GM19328 (cell line): ENCODE data around the gene IGSF21.
"Not testable (repeated sequence)": the region's sequence is repeated elsewhere in the genome, so short reads cannot be mapped to it uniquely, and the experiment has no call there.

ENCODE experiments used
- ATAC-seq: cut with Tn5 transposase; IDR thresholded peaks from one replicate; pipeline ENCODE4 v1.9.1; 2021; ENCODE audit warnings: mild to moderate bottlenecking, moderate library complexity; ENCODE audit not compliant: unreplicated experiment

IGSF21 gene

DNA sequence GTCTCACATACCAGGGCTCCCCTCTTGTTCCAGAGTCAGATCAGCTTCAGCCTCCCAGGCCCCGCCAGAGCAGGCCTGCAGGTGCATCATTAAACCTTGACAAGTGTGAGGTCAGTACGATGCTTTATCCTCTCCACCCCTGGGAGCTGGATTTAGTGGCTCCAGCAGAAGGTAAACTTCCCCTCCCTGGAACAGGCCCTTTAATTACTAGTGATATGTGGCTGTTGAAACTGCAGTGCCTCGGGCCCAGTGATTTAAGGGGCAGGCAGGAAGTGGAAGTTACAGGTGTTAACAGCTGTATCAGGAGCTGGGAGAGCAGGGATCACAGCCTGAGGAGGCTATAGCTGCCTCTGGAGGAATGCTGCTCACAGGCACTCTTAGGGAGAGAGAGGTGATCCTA, 240.8 kb downstream of the IGSF21 start:
- ATAC-seq: no peak

DNA sequence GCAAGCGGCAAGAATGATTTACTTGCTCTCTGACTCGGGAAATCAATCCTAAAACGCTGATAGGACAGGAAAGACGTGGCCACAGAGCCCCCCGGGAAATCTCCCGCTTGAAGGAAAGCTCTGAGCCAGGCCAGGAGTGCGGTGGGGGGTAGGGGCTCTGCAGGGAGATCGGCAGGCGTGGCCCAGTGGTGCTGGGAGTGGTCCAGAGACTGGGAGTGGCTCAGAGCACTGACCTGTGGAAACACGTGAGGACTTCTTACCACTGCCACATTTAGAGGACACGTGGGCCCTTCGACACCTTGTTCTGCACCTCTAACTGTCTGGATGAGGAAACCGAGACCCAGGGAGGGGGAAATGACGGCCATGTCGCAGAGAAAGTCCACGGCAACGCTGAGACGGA, 243.1 kb downstream of the IGSF21 start:
- ATAC-seq: no peak

DNA sequence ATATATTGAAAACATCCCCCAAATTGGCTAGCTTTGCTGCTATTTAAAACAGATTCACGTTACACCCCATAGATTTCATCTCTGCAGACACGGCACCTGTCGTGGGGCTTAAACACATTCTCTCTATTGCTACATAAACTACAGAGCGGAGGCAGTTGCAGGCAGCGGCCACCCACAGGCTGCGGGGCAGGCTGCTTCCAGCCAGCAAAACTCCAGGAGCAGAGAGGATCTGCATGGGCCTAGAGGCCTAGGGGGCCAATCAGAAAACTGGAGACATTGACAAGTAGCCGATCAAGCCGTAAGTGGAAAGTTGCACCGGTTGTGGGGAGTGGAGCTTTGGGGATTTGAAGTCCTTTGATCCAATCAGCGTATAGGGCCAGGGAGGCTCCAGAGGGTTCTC, 244.1 kb downstream of the IGSF21 start:
- ATAC-seq: no peak

DNA sequence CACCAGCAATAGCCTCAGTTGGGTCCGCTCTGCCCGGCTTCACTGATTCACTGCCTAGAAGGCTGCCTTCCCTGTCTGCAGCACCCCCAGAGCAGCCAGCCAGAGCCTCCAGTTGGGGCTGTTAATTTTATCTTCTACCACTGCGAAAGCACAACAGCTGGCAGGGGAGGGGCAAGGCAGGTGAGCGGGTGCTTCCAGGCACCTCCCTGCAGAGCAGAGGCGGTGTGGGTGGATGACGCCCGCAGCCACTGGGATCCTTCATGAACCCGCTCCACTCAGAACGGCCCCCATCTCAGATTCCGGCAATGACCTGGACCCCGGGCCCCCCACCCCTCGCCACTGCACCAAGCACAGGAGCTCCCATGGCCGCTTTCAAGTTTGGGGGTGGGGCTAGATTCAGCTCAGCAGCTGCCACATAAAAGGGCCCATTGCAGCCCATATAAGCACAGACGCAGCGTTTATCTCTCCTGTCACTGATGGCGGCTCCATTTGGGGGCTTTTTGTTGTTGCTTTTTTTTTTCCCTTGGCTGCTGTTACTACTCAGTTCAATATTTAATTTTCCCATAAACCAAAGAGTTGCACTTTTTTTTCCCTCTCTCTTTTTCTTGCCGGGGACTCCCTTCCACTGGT, 245.2 kb downstream of the IGSF21 start:
- no peak for ATAC-seq

DNA sequence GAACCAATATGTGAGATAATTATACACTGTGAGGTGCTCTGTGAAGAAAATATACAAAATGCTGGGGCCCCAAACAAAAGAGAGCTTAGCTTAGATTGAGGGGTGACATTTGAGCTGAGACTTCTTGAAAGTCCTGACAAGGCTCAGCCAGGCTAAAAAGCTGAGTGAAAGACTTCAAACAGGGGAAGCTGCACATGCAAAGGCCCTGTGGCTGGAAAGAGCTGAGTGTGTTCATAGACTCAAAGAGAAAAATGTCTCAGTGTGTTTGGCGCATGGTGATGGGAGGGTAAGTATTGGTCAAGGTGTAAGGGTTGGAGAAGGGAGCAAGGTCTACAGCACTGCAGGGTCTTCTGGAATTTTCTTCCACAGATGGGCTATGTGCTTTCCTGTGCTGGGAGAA, 245.9 kb downstream of the IGSF21 start:
- no peak for ATAC-seq

DNA sequence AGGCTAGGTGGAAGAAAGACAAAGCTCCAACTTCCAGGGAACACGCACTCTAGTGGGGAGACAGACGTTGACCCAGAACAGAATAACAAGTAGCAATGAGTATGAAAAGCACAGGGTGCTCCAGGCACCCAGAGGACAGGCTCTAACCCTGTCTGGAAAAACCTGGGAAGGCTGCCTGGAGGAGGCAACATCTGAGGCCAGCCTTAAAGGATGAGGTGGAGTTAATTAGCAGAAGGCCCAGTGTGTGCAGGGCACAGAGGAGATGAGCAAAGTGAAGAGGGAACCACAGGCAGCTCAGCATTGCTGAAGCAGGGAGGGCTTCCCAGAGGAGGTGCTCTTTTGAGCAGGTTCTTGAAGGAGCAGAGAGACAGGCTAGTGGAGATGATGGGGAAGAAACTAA, 246.4 kb downstream of the IGSF21 start:
- no peak for ATAC-seq

DNA sequence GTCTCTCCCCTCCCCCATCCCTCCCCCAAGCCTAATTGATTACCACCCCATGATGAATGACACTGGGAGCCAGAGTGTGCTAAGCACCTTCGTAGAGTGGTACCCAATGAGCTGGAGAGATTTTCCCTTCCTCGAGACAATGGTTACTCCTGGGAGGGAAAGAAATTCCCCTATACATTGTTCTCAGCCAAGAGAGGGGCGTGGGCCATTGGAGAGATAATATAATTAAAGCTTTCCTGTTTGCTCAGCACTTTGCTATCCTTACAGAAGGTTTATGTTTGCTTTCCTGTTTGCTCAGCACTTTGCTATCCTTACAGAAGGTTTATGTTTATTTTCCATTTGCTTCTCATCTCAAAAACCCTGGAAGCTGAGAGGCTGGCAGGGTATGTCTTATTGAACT, 247.0 kb downstream of the IGSF21 start:
- ATAC-seq: no peak

DNA sequence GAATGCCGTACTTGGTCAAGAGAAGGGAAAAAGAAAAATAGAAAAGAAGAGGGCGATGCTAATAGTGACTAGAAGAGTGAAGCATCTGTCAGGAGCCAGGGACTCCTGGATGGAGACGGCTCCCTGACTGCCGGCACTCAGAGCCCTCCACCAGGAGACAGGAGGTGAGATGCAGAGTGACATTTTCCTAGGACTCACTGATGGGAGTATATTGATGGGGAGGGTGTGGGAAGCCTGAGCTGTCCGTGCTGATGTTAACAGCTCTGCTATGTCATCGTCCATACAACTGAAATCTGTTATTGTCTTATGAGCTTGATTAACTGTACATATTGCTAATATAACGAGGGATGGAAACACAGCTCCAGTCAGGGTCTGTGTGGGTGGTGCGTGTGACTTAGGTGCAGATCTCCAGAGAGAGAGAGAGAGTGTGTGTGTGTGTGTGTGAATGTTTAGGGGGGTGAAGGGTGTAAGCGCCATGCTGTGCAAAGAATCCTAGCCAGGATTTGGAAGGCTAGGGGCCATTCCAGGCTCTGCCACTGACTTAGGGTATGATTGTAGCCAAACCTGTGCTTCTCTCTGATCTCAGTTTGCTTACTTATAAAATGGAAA, 250.1 kb downstream of the IGSF21 start:
- ATAC-seq: no peak

DNA sequence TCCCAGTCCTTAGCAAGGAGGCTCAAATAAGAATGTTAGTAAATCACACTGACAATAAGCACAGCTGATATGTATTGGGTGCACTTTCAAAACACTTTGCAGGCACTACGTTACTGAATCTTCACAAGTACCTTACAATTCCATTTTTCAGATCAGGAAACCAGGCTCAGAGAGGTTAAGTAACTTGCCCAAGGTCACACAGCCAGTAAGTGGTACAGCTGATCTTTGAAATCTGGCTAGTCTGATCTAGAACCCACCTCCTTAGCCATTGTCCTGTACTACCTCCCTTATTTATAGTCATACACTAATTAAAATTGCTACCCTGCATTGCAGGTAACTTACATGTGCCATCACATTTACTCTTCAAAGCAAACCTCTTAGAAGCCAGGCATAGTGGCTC, 251.0 kb downstream of the IGSF21 start:
- ATAC-seq: no peak

DNA sequence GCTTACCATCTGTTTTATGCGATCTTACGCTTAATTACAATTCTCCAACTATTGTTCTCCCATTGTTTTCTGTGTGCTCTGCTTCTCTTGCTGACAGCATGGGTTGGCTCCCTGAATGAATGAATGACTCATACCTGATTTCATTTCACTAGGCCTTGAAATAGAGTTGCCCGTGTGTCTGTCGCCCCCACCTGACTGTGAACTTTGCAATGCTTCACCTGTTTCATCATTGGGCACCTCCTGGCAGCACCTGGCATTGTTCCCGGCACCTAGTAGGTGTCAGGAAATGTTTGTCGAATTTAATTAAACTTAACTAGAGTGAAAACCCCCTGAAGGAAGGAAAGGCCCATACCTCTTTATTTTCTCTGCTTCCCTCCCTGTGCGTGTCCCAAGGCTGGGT, 252.7 kb downstream of the IGSF21 start:
- ATAC-seq: no peak

DNA sequence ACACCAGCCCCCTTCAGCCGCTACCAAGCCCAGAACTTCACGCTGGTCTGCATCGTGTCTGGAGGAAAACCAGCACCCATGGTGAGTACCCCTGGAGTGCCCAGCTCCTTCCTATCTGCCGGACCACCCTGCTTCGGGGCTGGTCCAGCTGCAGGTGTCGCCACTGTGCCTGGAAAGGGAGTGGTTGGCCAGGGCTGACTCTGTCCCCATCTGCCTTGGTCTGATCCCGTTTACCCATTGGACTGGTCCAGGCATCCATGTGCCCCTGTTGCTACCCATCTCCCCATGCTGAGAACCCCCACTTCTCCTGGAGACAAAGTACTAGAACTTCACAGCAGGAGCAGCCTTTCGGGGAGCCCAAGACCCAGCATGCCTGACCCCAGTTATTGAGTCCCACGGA, 254.6 kb downstream of the IGSF21 start:
- ATAC-seq: no peak

DNA sequence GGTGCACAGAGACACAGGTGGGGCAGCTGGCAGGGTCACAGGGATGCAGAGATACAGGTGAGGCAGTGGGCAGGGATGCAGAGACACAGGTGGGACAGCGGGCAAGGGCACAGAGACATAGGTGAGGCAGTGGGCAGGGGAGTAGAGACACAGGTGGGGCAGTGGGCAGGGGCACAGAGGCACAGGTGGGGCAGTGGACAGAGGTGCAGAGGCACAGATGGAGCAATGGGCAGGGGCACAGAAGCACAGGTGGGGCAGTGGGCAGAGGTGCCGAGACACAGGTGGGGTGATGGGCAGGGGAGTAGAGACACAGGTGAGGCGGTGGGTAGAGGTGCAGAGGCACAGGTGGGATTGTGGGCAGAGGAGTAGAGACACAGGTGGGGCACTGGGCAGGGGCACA, 255.8 kb downstream of the IGSF21 start:
- ATAC-seq: no peak

DNA sequence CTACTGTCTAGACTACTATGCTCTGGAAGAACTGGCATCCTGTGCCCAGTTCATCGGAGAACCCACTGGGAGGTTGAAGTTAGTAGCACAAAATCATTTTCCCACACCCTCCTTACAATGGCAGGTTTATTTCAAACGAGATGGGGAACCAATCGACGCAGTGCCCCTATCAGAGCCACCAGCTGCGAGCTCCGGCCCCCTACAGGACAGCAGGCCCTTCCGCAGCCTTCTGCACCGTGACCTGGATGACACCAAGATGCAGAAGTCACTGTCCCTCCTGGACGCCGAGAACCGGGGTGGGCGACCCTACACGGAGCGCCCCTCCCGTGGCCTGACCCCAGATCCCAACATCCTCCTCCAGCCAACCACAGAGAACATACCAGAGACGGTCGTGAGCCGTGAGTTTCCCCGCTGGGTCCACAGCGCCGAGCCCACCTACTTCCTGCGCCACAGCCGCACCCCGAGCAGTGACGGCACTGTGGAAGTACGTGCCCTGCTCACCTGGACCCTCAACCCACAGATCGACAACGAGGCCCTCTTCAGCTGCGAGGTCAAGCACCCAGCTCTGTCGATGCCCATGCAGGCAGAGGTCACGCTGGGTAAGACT, 257.6 kb downstream of the IGSF21 start:
- no peak for ATAC-seq

DNA sequence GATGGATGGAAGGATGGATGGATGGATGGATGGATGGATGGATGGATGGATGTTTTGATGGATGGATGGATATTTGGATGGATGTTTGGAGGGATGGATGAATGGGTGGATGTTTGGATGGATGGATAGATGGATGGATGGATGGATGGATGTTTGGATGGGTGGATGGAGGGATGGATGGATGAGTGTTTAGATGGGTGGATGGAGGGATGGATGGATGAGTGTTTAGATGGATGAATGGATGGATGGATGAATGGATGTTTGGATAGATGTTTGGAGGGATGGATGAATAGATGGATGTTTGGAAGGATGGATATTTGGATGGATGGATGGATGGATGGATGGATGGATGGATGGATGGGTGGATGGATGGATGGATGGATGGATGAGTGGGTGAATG, 264.9 kb downstream of the IGSF21 start:
- ATAC-seq: not testable (repeated sequence)

DNA sequence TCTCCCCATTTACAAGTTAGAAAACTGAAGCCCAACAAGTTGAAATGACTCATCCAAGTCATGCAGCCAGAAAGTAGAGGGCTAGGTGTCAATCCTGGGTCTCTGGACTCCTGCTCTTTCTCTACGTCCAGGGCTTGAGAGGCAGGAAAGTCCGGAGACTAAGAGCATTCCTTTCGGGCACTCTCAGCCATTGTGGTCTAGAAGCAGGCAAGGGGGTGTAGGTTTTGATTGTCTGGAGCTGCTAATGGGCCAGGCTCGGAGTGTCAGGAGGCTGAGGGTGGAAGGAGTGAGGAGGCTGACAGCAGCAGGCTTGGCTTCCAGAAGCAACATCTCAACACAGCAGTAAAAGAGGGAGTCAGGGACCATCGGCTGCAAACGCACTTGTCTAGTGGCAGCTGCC, 265.6 kb downstream of the IGSF21 start:
- ATAC-seq: no peak

DNA sequence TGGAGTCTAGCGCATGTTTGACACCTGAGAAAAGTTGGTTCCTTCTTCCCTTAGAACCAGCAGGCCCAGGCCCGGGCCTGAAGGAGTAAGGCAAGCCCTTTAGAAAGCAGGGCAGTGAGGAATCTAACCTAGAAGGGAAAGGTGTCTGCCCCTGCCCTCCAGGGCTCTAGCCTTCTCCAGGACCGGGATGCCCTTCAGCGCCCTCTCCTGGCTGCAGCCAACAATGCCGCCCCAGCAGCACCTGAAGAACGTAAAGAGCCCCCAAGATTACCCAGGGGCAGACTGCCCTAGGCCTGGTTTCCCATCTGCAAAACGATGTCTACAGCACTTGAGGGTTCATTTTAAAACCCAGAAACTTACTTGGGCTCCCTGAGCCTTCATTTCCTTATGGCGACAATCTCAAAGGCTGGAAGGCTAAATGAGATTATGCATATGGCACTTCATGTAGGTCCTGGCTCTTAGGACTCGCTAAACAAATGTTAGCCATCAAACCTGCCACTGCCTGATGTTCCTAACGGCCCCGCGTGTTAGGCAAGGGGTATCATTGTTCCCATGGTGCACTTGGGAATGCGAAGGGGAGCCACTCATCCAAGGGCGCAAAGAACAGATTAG, 266.4 kb downstream of the IGSF21 start:
- no peak for ATAC-seq

DNA sequence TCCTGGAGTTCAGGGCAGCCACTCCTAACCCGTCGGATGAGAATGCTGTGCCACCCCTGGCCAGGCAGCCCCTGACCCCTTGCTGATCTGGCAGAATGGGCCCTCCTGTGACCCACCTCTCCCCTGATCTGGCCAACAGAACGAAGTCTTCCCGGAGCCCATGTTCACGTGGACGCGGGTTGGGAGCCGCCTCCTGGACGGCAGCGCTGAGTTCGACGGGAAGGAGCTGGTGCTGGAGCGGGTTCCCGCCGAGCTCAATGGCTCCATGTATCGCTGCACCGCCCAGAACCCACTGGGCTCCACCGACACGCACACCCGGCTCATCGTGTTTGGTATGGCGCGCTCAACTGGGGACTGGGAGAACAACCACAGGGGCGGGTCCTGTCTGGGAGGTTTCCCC, 269.1 kb downstream of the IGSF21 start:
- ATAC-seq: no peak

DNA sequence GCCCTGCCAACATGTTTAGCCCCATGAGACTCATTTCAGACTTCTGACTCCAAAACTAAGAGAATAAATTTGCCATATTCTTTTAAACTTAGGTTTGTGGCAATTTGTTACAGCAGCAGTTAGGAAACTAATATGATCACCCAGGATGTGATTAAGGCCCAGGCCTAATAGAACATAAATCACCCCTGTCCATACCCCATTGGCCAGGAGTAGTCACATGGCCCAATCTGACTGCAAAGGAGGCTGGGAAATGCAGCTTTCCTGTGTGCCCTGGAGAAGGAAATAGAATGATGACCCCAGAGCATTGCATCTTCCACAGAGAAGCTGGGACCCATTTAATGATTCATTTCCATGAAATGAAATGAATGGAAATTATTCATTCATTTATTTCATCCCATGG, 272.7 kb downstream of the IGSF21 start:
- ATAC-seq: no peak

DNA sequence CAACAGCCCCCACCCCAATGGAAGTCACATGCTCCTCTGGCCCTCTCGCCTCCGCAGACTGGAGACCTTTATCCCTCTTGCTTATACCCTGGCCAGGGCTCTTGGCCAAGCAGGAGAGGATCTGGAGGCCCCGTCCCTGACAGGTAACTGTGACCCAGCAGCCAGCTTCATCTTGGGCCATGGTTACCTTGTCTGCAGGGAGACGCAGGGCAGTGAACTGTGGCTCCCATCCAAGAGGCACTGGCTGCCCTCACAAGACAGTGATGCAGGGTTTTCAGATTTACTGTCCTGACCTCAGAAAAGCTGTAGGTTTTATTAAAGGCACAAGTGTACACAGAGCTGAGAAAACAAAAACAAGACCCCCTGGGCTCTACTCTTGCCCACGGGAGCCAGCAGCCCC, 276.5 kb downstream of the IGSF21 start:
- no peak for ATAC-seq

DNA sequence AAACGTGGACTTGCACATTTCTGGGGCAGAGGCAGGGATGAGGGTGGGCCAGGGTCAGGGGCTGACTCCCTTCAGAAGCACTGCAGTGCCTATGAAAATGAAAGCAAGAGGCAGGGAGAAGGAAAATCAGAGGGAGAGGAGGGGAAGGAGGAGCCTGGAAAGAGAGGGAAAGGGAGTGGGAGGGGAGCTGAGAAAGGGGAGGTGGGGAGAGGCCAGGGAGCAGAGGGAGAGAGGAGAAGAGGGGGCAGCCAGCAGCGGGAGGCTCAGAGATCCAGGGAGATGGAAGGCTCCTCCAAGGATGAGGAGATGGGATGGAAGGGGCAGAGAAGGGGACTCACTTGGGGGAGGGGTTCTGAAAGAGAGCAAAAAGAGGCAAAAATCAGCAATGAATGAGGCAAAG, 276.9 kb downstream of the IGSF21 start:
- ATAC-seq: no peak

DNA sequence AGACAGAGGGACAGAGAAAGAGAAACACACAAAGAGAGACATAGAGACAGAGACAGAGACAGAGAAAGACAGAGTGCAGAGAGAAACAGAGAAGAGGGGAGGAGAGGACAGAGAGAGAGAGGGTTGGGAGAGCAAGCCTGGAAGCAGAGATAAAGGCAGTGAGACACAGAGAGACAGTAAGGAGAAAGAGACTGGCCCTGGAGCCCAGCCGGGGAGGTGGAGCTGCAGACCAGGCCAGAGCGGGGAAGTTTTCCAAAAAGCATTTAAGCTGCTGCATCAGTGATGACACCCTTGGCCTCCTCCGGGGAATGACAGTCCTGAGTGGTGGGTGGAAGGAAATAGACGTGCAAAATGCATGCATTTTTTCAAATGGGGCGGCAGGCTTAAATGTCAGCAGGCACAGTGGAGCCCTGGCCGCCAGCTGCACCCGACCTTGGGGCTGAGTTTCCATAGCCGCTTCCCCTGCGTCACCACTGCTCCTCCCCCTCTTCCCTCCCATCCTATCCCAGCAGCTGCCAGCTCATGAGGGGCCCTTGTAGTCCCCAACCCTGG, 277.7 kb downstream of the IGSF21 start:
- ATAC-seq: no peak

DNA sequence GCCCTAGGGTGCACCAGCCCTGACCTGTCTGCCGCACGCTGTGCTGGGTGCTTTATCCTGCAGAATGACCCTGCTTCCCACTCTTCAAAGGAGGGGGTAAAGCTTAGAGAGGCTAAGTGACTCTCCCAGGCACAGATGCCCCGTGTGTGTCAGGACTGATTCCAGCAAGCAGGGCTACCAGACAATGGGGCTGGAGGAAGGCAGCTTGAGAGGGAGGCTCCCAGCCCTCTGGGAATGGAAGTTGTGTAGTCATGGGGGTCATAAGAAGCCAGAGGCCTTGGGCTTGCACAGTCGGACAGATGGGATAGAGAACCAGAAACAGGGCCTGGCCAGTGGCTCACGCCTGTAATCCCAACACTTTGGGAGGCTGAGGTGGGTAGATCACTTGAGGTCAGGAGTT, 279.0 kb downstream of the IGSF21 start:
- ATAC-seq: no peak
